GM19043 (cell line): ENCODE data around the gene SAGE1.
"Not testable (repeated sequence)": the region's sequence is repeated elsewhere in the genome, so short reads cannot be mapped to it uniquely, and the experiment has no call there.

Source experiments
- ATAC-seq: cut with Tn5 transposase; IDR thresholded peaks from one replicate; pipeline ENCODE4 v1.9.1; 2021; ENCODE audit warnings: low read depth; ENCODE audit not compliant: unreplicated experiment

Gene SAGE1, protein sequence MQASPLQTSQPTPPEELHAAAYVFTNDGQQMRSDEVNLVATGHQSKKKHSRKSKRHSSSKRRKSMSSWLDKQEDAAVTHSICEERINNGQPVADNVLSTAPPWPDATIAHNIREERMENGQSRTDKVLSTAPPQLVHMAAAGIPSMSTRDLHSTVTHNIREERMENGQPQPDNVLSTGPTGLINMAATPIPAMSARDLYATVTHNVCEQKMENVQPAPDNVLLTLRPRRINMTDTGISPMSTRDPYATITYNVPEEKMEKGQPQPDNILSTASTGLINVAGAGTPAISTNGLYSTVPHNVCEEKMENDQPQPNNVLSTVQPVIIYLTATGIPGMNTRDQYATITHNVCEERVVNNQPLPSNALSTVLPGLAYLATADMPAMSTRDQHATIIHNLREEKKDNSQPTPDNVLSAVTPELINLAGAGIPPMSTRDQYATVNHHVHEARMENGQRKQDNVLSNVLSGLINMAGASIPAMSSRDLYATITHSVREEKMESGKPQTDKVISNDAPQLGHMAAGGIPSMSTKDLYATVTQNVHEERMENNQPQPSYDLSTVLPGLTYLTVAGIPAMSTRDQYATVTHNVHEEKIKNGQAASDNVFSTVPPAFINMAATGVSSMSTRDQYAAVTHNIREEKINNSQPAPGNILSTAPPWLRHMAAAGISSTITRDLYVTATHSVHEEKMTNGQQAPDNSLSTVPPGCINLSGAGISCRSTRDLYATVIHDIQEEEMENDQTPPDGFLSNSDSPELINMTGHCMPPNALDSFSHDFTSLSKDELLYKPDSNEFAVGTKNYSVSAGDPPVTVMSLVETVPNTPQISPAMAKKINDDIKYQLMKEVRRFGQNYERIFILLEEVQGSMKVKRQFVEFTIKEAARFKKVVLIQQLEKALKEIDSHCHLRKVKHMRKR

DNA sequence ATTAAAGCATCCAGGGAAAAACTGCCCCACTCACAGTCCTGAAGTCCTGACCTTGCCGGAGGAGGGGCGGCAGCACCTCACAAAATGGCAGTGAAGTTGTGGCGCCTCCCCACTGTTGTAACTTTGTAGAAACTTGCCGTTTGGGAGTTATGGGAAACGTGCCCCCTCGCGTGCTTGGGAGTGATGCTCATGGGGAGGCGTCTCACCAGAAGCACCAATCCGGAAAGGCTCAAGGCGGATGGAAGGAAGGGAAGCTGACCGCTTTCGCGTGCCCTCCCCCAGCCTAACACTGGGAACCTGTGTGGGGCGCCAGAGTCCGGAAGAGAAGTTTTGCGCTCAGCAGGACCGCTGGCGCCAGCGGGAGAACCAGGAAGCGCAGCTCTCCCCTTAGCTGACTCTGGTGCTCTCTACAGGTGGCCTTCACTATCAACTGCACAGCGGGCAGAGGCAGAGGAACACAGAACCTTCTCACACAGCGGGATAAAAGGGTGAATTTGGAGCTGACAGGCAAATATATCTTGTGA is at the start of gene SAGE1, which contains the start of gene CT45A10:
SAGE1 (plus strand) TSS at position 423 of the 524 bp plus-strand sequence. CDS start 2,527 bp downstream, outside the sequence.
CT45A10 (minus strand) TSS at position 151 of the 524 bp plus-strand sequence. CDS start 8,100 bp downstream, outside the sequence.
- ATAC-seq: no peak

DNA sequence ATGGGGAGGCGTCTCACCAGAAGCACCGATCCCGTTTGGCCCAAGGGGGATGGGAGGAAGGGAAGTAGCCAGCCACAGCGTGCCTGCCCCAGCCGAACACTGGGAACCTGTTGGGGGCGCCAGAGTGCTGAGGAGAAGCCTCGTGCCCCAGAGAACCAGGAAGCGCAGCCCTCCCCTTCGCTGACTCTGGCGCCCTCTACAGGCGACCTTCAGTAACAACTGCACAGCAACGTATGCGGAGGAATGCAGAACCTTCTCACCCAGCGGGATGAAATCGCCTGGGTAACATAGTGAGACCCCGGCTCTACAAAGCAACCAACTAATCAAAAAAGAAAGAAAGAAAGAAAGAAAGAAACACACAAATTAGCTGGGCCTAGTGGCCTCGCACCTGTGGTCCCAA is 39.1 kb upstream of the SAGE1 start, which contains the start of gene CT45A8:
CT45A8 (minus strand) TSS at position 101 of the 400 bp plus-strand sequence. CDS start 3,755 bp downstream, outside the sequence.
- ATAC-seq: not testable (repeated sequence)

DNA sequence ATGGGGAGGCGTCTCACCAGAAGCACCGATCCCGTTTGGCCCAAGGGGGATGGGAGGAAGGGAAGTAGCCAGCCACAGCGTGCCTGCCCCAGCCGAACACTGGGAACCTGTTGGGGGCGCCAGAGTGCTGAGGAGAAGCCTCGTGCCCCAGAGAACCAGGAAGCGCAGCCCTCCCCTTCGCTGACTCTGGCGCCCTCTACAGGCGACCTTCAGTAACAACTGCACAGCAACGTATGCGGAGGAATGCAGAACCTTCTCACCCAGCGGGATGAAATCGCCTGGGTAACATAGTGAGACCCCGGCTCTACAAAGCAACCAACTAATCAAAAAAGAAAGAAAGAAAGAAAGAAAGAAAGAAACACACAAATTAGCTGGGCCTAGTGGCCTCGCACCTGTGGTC is 21.8 kb upstream of the SAGE1 start, which contains the start of gene CT45A9:
CT45A9 (minus strand) TSS at position 101 of the 400 bp plus-strand sequence. CDS start 3,751 bp downstream, outside the sequence.
- not testable (repeated sequence) for ATAC-seq

DNA sequence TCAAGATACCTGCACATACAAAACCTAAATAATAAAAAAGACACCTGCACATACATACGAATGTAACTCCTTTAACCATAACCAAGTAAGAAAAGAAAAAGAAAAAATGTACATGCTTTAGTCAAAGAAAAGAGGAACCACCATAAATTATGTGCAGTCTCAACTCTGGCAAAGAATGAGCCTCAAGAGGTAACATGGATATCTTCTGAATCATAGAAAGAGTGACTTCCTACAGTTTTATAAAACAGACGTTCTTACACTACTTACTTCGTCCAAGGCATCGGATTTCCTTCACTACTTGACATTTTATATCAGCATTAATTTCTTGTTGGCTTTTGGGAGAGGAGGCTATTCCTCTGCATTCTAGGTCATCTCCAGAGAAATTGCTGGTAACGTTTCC is 10.8 kb upstream of the SAGE1 start:
- not testable (repeated sequence) for ATAC-seq

DNA sequence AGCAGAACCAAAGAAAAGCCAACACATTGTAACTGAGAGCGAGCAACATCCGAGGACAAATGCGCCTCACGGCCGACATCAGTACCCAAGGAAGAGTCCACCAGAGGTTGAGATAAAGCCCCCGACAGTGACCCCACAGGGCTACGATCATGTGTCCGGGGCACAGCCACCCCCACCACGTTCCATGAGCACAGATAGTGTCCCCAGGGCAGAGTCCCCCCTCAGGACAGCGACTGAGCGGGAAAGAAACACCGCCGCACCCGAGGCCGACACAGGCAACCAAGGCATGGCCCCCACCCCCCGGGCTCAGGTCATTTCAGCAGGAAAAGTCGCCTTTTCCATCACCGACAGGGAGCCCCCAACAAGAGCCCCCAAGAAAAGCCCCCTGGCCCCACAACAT is 5.3 kb upstream of the SAGE1 start:
- ATAC-seq: not testable (repeated sequence)

DNA sequence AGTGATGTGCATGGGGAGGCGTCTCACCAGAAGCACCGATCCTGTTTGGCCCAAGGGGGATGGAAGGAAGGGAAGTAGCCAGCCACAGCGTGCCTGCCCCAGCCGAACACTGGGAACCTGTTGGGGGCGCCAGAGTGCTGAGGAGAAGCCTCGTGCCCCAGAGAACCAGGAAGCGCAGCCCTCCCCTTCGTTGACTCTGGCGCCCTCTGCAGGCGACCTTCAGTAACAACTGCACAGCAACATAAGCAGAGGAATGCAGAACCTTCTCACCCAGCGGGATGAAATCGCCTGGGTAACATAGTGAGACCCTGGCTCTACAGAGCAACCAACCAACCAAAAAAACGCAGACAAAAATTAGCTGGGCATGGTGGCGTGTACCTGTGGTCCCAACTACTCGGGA is 4.5 kb upstream of the SAGE1 start:
- ATAC-seq: not testable (repeated sequence)

DNA sequence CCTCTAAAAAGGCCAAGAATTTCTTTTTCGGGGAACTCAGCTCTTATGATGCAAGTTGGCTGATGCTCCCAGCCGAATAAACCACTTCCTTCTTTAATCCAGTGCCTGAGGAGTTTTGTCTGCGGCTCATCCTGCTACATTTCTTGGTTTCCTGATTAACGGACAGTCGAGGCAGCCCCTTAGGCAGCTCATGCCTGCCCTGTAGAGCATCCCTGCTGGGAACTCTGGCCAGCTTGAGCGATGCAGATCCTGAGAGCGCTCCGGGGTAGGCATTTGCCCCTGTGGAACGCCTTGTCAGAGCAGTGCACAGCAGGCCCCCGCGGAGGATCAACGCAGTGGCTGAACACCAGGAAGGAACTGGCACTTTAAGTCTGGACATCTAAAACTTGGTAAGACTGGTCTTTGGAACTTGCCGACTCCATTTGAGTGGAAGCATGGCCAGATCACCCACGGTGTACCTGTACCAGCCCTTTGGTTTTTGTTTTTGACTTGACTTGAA is 3.4 kb upstream of the SAGE1 start:
- ATAC-seq: no peak

DNA sequence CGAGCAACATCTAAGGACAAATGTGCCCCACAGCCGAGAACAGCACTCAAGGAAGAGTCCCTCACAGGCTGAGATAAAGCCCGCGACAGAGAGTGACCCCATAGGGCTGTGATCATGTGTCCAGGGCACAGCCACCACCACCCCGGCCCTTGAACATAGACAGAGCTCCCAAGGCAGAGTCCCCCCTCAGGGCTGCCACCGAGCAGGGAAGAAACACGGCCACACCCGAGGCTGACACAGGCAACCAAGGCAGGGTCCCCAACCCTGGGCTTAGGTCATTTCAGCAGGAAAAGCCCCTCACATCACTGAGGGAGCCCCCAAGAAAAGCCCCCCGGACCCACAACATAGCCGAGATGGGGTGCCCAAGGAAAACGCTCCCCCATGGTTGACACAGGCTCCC is 735 bp upstream of the SAGE1 start:
- ATAC-seq: no peak

DNA sequence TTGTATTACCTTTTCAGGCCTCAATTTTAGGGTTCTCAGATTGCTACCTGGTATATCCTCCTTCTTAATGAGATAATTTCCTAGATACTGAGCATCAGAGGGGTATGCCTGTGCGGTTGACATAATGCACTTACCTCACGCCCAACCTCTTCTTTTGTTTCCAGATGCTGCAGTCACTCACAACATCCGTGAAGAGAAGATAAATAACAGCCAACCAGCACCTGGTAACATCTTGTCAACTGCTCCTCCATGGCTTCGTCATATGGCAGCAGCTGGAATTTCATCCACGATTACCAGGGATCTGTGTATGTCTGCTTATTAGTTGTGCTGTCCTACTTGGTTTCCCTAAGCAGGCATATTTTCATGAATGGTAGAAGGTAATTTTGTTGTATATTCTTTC is 16.7 kb downstream of the SAGE1 start:
- no peak for ATAC-seq

DNA sequence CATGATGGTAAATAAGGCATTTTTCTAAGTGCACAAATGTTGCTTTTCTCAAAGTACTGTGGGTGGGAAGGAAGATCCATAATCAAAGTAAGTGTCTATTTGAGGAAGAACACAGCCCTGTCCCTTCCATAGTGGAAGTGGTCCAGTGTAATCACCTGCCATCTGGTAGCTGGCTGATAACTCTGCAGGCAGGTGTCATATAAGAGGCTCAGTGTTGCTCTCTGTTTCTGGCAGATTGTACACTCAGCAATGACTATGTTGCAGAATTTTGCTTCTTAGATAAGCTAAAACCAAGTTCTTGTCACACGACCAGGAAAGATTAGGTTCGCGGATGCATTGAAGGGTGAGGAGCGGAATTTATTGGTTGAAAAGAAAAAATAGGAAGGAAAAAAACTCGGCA is 20.9 kb downstream of the SAGE1 start:
- ATAC-seq: no peak

DNA sequence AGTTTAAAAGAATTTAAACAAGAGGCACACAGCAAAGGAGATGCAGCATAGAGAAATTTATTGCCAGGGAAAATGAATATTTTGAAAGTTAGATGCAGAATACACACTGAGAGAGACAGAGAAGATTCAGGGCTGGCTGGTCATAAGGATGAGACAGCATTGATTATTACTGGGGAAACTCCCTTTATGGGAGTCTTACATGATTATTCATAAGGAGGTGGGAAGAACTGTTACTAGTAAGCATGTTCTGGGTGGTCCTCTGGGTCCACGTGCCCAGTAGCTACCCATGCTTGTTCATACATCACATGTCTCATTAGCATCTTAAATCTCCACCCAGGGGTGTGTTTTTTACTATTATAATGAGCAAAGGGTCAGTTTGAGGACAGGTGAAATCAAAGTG is 27.0 kb downstream of the SAGE1 start:
- ATAC-seq: not testable (repeated sequence)

DNA sequence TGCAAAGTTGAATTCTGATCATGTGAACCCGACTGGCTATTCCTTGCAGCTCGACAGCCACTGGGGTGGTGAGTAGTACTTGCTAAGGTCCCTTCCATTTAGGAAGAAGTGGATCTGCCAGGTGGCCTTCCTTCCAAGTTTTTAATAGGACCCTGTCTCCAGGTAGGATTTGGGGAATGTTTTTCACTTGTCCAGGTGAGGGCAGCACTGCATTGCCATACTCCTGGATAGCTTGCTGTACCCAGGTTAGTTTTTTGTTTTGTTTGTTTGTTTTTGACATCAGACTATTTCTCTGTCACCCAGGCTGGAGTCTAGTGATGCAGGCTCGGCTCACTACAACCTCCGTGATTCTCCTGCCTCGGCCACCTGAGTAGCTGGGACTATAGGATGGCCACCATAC is 29.8 kb downstream of the SAGE1 start:
- ATAC-seq: no peak

DNA sequence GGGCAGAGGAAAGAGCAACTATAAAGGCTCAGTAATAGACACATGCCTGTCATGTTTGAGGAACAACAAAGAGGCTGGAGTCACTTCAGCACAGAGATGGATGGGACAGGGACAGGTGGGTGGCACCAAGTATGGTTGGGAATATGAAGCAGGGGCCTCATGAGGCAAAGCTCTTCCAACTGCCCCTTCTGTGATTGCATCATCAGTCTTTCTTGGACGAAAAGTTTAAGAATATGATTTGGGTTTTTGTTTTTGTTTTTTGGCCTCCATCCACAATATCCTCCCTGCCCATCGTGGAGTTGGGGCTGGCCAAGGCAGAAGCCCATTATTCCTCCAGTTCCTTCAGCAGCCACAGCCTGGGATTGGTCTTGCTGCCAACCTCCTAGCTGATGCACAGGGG is 34.4 kb downstream of the SAGE1 start:
- no peak for ATAC-seq

DNA sequence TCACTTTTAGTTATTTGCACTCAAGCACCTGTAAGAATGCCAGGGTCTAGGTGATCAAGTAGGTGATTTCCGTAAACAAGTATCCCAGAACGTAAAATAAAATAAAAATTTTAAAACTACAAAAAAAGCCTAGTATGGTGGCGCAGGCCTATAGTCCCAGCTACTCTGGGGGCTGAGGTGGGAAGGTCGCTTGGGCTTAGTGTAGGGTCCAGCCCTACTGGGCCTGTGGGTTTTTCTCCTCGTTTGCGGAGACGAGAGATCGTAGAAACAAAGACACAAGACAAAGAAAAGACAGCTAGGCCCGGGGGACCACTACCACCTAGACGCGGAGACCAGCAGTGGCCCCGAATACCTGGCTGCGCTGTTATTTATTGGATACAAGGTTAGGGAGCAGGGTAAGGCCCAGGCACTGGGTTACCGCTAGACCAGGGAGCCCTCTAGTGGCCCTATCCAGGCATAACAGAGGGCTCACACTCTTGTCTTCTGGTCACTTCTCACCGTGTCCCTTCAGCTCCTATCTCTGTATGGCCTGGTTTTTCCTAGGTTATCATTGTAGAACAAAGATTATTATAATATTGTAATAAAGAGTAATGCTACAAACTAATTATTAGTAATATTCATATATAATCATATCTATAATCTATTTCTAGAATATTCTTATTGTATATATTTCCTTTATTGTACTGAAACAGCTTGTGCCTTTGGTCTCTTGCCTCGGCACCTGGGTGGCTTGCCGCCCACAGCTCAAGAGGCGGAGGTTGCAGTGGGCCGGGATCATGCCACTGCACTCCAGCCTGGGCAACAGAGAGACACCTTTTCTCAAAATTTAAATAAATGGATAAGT is 38.4 kb downstream of the SAGE1 start:
- no peak for ATAC-seq

DNA sequence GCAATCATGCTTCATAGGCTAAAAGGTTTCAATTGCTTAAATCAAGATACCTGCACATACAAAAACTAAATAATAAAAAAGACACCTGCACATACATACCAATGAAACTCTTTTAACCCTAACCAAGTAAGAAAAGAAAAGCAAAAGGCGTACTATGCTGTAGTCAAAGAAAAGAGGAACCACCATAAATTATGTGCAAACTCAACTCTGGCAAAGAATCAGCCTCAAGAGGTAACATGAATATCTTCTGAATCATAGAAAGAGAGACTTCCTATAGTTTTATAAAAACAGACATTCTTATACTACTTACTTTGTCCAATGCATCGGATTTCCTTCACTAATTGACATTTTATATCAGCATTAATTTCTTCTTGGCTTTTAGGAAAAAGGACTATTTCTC is 51.0 kb downstream of the SAGE1 start:
- ATAC-seq: no peak

DNA sequence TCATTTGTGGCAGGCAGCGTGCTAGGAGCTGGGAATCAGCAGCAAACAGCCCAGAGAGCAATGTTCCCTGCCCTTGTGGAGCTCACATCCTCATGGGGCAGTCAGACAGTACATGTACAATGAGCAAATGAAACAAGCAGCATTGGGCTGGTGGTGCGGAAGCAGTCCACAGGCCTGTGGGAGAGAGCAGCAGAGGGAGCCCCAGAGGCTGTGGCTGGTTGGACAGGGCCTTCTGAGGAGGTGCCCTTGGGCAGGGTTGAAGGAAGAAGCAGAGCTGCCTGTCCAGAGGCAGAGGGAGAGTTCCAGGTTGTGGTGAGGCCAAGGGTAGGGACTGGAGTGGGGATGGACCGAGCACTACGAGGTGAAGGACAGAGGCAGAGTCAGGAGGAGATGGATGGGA is 57.8 kb downstream of the SAGE1 start:
- ATAC-seq: no peak
